GM18505 (cell line): ENCODE measurements around the gene RMI2.
A peak's percentile ranks its signal among the peaks of the same experiment; 100 is the strongest.

Experiments used
- ATAC-seq: cut with Tn5 transposase; IDR thresholded peaks from one replicate; pipeline ENCODE4 v1.9.1; 2021; ENCODE audit not compliant: unreplicated experiment
- POLR2A ChIP-seq: IDR thresholded peaks from 4 replicates; pipeline ENCODE4 v1.6.1; 2011; ENCODE audit warnings: borderline replicate concordance; ENCODE audit not compliant: insufficient read depth, insufficient read length; ENCODE audit errors: extremely low read depth

The RMI2 gene

DNA sequence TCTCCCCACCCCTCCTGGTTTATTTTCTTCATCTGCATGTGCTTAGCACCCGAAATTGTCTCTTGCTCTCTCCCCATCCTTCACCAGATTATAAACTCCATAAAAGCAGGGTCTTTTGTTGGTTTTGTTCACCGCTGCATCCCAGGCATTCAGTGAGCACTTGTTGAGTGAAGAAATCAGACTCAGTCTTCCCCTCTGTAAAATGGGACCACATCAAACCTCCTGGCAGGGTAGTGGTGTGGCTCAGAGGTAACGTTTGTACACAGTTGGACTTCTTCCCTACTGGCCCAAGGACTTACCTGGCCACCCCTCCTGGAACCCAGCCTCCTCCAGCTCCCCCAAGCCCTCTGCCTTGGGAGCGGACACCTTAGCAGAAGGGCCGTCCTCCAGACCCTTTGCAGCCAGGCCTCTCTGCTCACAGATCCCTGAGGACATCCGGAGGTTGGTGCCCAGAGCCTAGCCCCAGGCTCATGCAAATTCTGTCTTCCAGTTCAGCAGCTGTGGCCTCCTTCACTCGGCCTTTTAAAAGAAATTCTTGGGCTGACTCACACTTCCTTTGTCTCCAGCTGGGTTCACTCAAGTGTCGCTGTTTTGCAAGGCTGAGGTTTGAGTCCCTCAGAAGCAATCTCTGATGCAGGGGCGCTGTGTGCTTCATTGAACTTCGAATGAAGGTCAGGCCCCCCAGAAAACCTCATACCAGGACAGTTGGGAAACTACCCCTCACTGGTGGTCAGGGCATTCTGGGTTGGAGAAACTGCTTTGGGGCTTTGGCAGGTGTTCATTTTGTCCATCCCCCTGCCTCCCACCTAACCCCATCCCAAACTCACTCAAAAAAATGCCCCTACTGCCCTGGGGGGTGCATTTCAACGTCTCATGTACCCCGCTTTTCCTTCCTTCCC is 16.8 kb upstream of the RMI2 start:
- peak; percentile 62 for TF ChIP-seq POLR2A
- peak; percentile 71 for ATAC-seq

DNA sequence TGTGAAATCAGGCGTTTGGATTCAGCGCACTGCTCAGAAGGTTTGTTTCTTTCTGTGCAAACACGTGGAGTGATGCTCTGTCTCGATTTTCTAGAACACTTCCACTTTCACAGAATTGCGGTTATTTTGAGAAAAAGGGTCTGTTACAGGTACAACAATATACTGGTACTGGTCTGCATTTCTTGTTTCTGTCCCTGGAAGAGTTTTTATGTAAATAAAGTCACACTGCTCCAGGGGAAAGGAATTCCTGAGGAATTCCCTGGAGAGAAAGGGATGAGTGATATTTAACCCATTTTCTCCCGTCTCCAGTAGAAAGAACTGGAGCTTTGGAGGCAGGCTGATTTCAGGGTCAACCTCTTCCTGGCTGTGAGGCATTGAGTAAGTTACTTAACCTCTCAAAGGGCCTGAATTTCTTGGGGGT is 16.2 kb upstream of the RMI2 start:
- peak; percentile 19 for ATAC-seq
- TF ChIP-seq POLR2A = no peak

DNA sequence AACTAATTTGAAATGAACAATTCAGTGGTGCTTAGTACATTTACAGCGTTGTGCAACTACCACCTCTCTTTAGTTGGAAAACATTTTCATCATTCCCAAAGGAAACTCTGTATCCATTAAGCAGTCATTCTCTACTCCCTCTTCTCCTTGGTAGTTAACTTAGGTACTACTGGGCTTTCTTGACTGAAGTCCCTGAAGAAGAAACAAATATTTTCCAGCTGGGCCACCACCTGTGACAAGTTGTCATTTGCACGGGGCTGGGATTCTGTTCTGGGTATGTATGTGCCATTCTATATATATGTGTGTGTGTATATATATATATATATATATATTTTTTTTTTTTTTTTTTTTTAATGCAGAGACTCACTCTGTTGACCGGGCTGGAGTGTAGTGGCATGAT is 15.4 kb upstream of the RMI2 start:
- ATAC-seq = no peak
- TF ChIP-seq POLR2A = no peak

DNA sequence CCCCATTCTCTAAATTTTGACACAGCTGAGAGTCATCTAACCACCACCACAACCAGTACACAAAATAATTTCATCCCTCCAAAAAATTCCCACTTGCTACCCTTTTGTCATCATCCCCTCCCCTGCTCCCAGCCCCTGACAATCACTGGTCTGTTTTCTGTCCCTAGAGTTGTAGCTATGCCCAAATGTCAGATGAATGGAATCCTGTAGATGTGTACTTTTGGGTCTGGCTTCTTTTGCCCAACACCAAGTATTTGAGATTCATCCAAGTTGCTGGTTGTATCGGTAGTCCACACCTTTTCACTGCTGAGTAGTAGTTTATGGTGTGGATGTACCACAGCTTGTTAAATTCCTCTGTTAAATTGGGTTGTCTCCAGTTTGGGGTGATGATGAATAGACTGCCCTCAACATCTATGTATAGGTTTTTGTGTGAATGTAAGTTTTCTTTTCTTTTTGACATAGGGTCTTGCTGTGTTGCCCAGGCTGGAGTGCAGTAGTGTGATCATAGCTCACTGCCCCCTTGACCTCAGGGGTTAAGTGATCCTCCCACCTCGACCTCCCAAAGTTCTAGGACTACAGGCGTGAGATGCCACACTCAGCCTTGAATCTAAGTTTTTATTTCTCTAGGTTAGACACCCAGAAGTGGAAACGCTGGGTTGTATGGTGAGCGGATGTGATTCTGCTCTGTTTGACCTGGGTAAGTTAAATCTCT is 14.6 kb upstream of the RMI2 start:
- TF ChIP-seq POLR2A = no peak
- no peak for ATAC-seq

DNA sequence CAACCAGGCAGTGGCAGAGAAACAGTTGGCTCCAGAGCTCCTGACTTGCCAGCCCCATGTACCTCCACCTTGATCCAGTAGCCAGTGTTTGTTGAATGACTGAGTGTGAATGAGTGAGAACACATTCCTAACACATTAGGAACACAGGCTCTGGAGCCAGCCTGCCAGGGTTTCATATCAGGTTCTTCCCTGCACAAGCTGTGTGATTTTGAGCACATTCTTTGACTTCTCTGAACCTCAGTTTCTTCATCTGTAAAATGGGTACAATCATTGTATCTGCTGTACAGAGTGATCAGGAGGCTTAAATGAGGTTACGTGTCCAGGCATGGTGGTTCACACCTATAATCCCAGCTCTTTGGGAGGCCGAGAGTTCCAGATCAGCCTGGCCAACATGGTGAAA is 13.3 kb upstream of the RMI2 start:
- ATAC-seq = no peak
- TF ChIP-seq POLR2A = no peak

DNA sequence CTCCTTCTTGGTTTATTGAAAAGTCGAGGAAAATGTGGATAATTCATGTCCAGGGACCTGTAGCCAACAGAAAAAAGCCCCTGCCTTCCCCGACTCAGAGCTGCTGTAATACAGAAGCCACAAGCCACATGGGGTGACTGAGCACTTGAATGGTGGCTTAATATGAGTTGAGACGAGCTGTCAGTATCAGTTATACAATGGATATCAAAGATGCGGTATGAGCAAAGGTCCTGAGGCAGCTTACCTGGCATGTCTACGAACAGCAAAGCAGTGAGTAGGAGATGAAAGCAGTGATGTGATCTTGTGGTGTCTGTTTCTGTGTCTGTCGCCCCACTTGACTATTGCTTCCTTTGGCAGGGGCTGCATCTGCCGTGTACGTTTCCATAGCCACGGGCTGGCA is 12.2 kb upstream of the RMI2 start:
- no peak for ATAC-seq
- TF ChIP-seq POLR2A = no peak

DNA sequence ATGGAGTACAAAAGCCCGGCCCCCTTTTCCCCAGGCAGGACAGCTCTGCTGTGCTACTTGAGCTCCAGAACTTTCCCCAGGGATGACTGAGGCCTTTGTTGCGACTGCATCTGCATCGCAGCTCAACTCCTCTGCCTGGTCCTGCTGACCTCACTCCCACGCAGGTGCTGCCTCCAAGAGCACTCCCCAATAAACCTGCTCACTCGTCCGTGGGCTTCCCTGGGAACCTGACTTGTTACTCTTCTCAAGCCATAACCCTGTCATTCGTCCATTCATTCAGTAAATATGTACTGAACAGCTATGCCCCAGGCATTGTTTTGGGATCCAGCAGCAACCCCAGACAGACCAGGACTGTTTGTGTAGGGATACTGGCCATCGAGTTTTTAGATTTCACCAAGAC is 11.6 kb upstream of the RMI2 start:
- no peak for ATAC-seq

DNA sequence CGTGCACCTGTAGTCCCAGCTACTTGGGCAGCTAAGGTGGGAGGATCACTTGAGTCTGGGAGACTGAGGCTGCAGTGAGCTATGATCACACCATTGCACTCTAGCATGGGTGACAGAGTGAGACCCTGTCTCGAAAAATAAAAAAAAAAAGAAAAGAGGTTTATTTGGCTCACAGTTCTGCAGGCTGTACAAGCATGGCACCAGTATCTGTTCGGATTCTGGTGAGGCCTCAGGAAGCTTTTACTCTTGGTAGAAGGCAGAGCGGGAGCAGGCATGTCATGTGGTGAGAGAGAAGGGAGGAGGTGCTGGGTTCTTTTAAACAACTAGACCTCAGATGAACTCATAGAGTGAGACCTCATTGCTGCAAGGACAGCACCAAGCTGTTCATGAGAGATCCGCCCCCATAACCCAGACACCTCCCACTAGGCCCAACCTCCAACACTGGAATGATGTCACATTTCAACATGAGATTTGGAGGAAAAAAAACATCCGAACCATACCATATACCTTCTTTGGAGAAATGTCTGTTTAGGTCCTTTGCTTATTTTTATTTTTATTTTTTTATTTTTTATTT is 10.3 kb upstream of the RMI2 start:
- TF ChIP-seq POLR2A = no peak
- ATAC-seq = no peak

More for the DNA sequence above, 11.6 kb upstream of the RMI2 start:
- TF ChIP-seq POLR2A = no peak

DNA sequence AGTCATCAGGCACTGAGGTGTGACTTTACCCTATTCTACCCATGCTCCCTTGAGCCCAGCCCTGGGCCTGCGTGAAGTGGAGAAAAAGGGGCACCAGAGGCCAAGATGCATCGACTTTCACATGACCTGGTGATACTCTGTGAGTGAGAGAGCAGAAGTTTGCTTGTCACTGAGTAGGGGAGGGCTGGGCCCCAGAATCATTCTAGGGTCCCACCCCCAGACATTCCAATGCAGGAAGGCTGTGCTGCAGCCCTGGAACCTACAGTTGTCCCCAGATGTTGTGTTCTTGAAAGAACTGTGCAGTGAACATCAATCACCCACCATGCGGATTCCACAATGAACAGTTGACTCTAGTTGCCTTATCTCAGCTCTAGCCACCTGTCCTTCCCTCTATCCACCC is 6.2 kb upstream of the RMI2 start:
- TF ChIP-seq POLR2A = no peak
- ATAC-seq = no peak

DNA sequence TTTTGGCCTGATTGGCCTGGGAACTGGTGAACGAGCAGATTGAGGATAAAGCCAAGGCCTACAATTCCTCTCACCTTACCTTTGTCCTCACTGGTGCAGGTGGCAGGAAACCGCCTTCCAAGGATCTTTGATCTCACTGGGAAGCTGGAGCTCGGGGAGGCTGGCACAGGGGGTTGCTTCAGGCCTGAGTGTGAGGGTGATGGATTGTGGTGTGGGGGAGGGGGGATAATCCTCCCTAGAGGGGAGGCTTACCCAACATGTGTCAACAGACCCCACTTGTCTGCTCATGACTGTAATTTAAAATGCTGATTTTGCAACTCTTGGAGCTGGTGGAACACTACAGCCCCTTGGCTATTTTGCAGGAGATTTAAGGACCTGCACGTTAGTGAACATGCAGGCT is 4.5 kb upstream of the RMI2 start:
- ATAC-seq = no peak
- no peak for TF ChIP-seq POLR2A

DNA sequence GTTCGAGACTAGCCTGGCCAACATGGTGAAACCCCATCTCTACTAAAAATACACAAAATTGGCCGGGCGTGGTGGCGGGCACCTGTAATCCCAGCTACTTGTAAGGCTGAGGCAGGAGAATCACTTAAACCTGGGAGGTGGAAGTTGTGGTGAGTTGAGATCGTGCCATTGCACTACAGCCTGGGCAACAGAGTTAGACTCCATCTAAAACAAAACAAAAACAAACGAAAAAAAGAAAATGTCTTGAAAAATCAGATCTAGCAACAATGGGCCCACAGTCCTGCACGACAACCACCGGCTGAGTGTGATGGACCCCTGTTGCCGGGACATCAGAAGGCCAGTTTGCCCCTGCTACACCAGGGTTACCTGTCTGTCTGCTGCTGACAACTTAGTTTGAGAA is 3.9 kb upstream of the RMI2 start:
- no peak for ATAC-seq
- no peak for TF ChIP-seq POLR2A

DNA sequence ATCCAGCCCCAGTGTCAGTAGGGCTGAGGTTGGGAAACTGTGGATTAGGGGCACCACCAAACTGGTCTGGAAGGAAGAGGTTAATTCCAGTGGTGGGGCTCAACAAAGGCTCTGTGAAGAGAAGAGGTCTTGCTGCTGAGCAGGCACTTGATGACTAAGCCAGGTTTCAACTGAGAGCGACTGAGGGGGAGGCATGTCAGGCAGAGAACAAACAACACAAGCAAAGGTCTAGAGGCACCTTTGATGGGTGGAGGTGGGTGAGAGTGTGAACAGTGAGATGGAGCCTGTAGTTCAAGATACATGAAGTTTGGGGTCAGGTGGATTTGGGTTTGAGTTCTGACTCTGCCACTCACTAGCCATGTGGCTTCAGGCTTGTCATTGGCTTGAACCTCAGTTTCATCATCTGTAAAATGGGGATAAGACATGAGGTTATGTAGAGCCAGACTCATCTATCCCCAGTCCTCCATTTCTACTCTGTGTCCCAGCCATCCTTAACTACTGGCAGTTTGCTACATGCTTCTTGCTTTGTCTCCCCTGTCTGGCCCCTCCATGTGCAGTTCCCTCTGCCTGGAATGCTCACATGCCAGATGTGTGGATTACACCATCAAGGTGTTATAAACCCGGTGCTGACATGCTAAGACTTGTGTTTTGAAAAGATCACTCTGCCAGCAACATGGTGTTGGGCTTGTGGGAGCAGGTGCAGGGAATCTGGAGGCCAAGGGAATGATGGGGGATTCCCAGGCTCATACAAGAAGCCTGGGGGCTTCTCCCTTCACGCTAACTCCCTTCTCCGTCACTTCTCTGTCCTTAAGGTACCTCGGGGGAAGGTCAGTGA is 3.0 kb upstream of the RMI2 start:
- TF ChIP-seq POLR2A = no peak
- ATAC-seq = no peak
